T-cell (primary cell): ENCODE measurements around the gene CCR5AS.

Experiments
- ATAC-seq, 4 experiments: fragments of 200-7000 bp in 3 of 4; fragments of 150-1000 bp in 1 of 4; cut with Tn5 transposase; replicated peaks in 1 of 4; 1 replicate in 3 of 4; 2 replicates in 1 of 4; pipeline ENCODE4 v1.10.0; 2021; ENCODE audit warnings: moderate library complexity in 3 of 4, mild to moderate bottlenecking in 2 of 4, moderate number of reproducible peaks in 1 of 4
- CTCF ChIA-PET, 2 donors: fragments of 300-600 bp; sonication (Branson Sonifier 250); formaldehyde crosslinking; loops; one replicate each; lab custom pipeline; 2022; ENCODE audit warnings: antibody characterized with exemption in 2 of 2; lab: Charles Lee
- POLR2A ChIA-PET, 2 donors: fragments of 300-600 bp; sonication (Branson Sonifier 250); formaldehyde crosslinking; loops; one replicate each; lab custom pipeline; 2022; ENCODE audit warnings: antibody characterized with exemption in 2 of 2; lab: Charles Lee
- DNase-seq, 35 experiments: peaks; one replicate each; pipeline versions ENCODE4 v3.0.0 to v3.0.0-alpha.2; 2013 to 2023
- H3K27ac ChIP-seq: one replicate; pipeline ENCODE4 v1.5.1; 2013; ENCODE audit warnings: low read length
- H3K27me3 ChIP-seq, 2 experiments: replicated peaks in 1 of 2; 1 replicate in 1 of 2; 2 replicates in 1 of 2; pipeline versions ENCODE4 v1.6.1 to v1.7.0; 2013; ENCODE audit warnings: low read length in 1 of 2, mixed read lengths in 1 of 2; ENCODE audit not compliant: control insufficient read depth in 2 of 2, insufficient read depth in 2 of 2; ENCODE audit errors: extremely low read depth in 1 of 2
- H3K36me3 ChIP-seq, 2 donors: 1 replicate in 1 of 2; 2 replicates in 1 of 2; pipeline versions ENCODE4 v1.6.1 to v1.7.0; 2013; ENCODE audit warnings: low read length in 1 of 2; ENCODE audit not compliant: control insufficient read depth in 2 of 2, insufficient read depth in 1 of 2; ENCODE audit errors: extremely low read depth in 1 of 2
- H3K4me1 ChIP-seq, 2 experiments: 1 replicate in 1 of 2; 2 replicates in 1 of 2; pipeline versions ENCODE4 v1.6.1 to v1.7.0; 2013; ENCODE audit warnings: low read length in 2 of 2, mixed read lengths in 1 of 2; ENCODE audit not compliant: insufficient read depth in 2 of 2, control insufficient read depth in 1 of 2; ENCODE audit errors: extremely low read depth in 1 of 2
- H3K4me3 ChIP-seq, 2 donors: 1 replicate in 1 of 2; 2 replicates in 1 of 2; pipeline versions ENCODE4 v1.5.1 to v1.7.0; 2013; ENCODE audit warnings: mild to moderate bottlenecking in 2 of 2, low read length in 1 of 2, moderate library complexity in 1 of 2; ENCODE audit not compliant: control insufficient read depth in 1 of 2; ENCODE audit errors: extremely low read depth in 1 of 2
- H3K9me3 ChIP-seq: 2 replicates; pipeline ENCODE4 v1.7.0; 2013
- H3K27ac Mint-ChIP-seq, 2 donors: one replicate each; pipeline ENCODE4 v1.8.0; 2020 to 2021; ENCODE audit warnings: mild to moderate bottlenecking in 2 of 2, mixed read lengths in 2 of 2
- H3K27me3 Mint-ChIP-seq, 2 donors: one replicate each; pipeline ENCODE4 v1.8.0; 2021 to 2022; ENCODE audit warnings: mixed read lengths in 2 of 2
- H3K36me3 Mint-ChIP-seq: one replicate; pipeline ENCODE4 v1.8.0; 2021; ENCODE audit warnings: mixed read lengths
- H3K4me1 Mint-ChIP-seq, 3 donors: one replicate each; pipeline ENCODE4 v1.8.0; 2020 to 2022; ENCODE audit warnings: mixed read lengths in 3 of 3, mild to moderate bottlenecking in 1 of 3
- H3K4me3 Mint-ChIP-seq, 3 donors: one replicate each; pipeline ENCODE4 v1.8.0; 2020 to 2022; ENCODE audit warnings: mild to moderate bottlenecking in 3 of 3, mixed read lengths in 3 of 3, moderate library complexity in 3 of 3
- H3K9me3 Mint-ChIP-seq, 3 donors: one replicate each; pipeline ENCODE4 v1.8.0; 2020 to 2022; ENCODE audit warnings: mixed read lengths in 3 of 3
- WGBS: methylation state at CpG from one replicate; pipeline ENCODE4 v1.1.5; 2013; ENCODE audit warnings: missing lambda C conversion rate; ENCODE audit not compliant: insufficient coverage; 5-methylcytosine and 5-hydroxymethylcytosine counted together

Gene CCR5AS

DNA sequence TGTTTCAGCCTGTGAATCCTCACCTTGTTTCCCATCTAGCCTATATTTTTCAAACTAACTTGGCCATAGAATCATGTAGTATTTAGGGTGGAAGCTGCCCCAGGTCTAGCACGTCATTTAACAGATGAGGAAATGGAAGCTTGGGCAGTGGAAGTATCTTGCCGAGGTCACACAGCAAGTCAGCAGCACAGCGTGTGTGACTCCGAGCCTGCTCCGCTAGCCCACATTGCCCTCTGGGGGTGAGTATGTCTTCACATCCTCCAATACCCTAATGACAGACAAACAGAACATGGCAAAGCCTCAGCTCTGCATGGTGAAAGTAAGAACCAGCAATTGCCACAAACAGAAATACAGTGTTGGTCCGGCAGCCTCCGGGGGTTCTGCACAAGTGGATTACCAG lies 38.3 kb downstream of the CCR5AS start:
- peaks cover 34 to 69% (median 50%) of the 10 kb centered on the region in 3 donors for H3K4me1 Mint-ChIP-seq
- ATAC-seq = peak; percentile 77 to 84 (median 82)

DNA sequence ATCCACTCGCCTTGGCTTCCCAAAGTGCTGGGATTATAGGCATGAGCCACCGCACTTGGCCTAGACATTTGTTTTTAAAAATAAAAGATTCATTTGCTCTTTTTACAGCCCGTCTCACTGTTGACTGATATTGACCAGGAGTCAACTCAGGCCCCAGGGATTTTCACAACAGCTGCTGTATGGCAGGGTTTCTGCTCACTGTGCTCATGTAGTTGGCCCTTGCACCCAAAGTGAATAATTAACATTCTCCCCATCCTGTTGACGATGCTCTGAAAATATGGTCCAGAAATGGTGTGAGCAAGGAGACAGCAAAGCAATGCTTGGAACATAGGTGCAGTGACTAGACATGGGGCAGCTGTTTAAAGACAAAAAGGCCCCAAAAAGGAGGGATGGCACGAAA lies 39.1 kb downstream of the CCR5AS start:
- no peak for DNase-seq
- peak overlapping the region; percentile 23 to 84 for H3K27ac Mint-ChIP-seq
- POLR2A ChIA-PET = no interaction called here
- no peak overlapping the region for H3K4me3 Mint-ChIP-seq
- H3K36me3 ChIP-seq = no peaks in the 10 kb centered on the region
- WGBS = 100% methylated on average over 3 of the region's 5 CpGs
- no peak overlapping the region for H3K4me3 ChIP-seq
- no peak for ATAC-seq
- H3K27me3 ChIP-seq = no peaks in the 10 kb centered on the region
- H3K9me3 Mint-ChIP-seq = no peaks in the 10 kb centered on the region
- H3K4me1 ChIP-seq = peaks cover 18 to 43% of the 10 kb centered on the region in 2 experiments
- CTCF ChIA-PET = interaction anchor here (0.7 to 7.2 kb wide), 14 partner anchors 8 to 425 kb away, joined by 3 to 139 read pairs (median 9); partner anchors contain the start of genes CCR2 (in 1 of the 2) and CXCR6 (in 1 of the 2)
- no peaks in the 10 kb centered on the region for H3K36me3 Mint-ChIP-seq
- peak overlapping the region; percentile 74 for H3K27ac ChIP-seq
- peaks cover 34 to 63% (median 43%) of the 10 kb centered on the region in 3 donors for H3K4me1 Mint-ChIP-seq
- no peaks in the 10 kb centered on the region for H3K9me3 ChIP-seq
- H3K27me3 Mint-ChIP-seq = no peaks in the 10 kb centered on the region

More for the DNA sequence above, 38.3 kb downstream of the CCR5AS start:
- H3K9me3 Mint-ChIP-seq = no peaks in the 10 kb centered on the region
- 20% methylated on average over 1 of the region's 7 CpGs for WGBS
- Histone ChIP-seq H3K4me3 (no peak overlapping the region), H3K9me3 (no peaks in the 10 kb centered on the region), H3K27ac (peak overlapping the region; percentile 74), H3K36me3 (no peaks in the 10 kb centered on the region), H3K27me3 (no peaks in the 10 kb centered on the region), H3K4me1 (peaks cover 18 to 51% of the 10 kb centered on the region in 2 experiments)
- POLR2A ChIA-PET = interaction anchor here in 1 of 2 donors (0.7 kb wide), 1 partner anchor 11 kb away, joined by 4 read pairs; no protein-coding TSS in a partner anchor
- peak overlapping the region; percentile 33 to 84 for H3K27ac Mint-ChIP-seq
- CTCF ChIA-PET = interaction anchor here (0.6 to 7.2 kb wide), 24 partner anchors 9 to 487 kb away, joined by 3 to 139 read pairs (median 6); partner anchors contain the start of genes CCR1 (in 1 of the 2), CCR2 (in 1 of the 2), CCR5AS (in 1 of the 2) and CCRL2 (in 1 of the 2)
- H3K27me3 Mint-ChIP-seq = no peaks in the 10 kb centered on the region
- peak overlapping the region; percentile 8 to 28 (median 18) for H3K4me3 Mint-ChIP-seq
- H3K36me3 Mint-ChIP-seq = no peaks in the 10 kb centered on the region
- DNase-seq = peak; percentile 33 to 83 (median 57)

- ChIA-PET POLR2A (no interaction called here), CTCF (no interaction called here)
- Mint-ChIP-seq H3K36me3 (no peaks in the 10 kb centered on the region), H3K27ac (no peak overlapping the region), H3K27me3 (no peaks in the 10 kb centered on the region), H3K4me3 (no peak overlapping the region), H3K9me3 (no peaks in the 10 kb centered on the region), H3K4me1 (peaks cover 32 to 60% (median 40%) of the 10 kb centered on the region in 3 donors)
- Histone ChIP-seq H3K9me3 (no peaks in the 10 kb centered on the region), H3K36me3 (no peaks in the 10 kb centered on the region), H3K27me3 (no peaks in the 10 kb centered on the region), H3K4me1 (peaks cover 18 to 59% of the 10 kb centered on the region in 2 experiments), H3K4me3 (no peak overlapping the region), H3K27ac (no peak overlapping the region)
- no peak for ATAC-seq
- DNase-seq = no peak
- no CpG with 5 or more reads among the region's 5 CpGs for WGBS
These were observed 40.9 kb downstream of the CCR5AS start for GRCh38 chr3:46365737-46366524.

GRCh38 chr3:46365041-46365440 lies 41.8 kb downstream of the CCR5AS start:
- Histone ChIP-seq H3K4me1 (peaks cover 10 to 62% of the 10 kb centered on the region in 2 experiments), H3K9me3 (no peaks in the 10 kb centered on the region), H3K27me3 (no peaks in the 10 kb centered on the region), H3K4me3 (no peak overlapping the region), H3K36me3 (no peaks in the 10 kb centered on the region), H3K27ac (no peak overlapping the region)
- no peaks in the 10 kb centered on the region for H3K27me3 Mint-ChIP-seq
- POLR2A ChIA-PET = no interaction called here
- H3K9me3 Mint-ChIP-seq = no peaks in the 10 kb centered on the region
- no peak for ATAC-seq
- peaks cover 23 to 59% (median 39%) of the 10 kb centered on the region in 3 donors for H3K4me1 Mint-ChIP-seq
- no peak for DNase-seq
- H3K27ac Mint-ChIP-seq = no peak overlapping the region
- no CpG with 5 or more reads among the region's 4 CpGs for WGBS
- CTCF ChIA-PET = no interaction called here
- H3K4me3 Mint-ChIP-seq = no peak overlapping the region
- H3K36me3 Mint-ChIP-seq = no peaks in the 10 kb centered on the region

GRCh38 chr3:46361408-46362283 lies 45.2 kb downstream of the CCR5AS start:
- H3K27ac ChIP-seq = peak overlapping the region; percentile 43
- ChIA-PET POLR2A (no interaction called here), CTCF (interaction anchor here in 1 of 2 donors (1.0 kb wide), 1 partner anchor 10 kb away, joined by 4 read pairs; the partner anchor contains the start of gene CCR5)
- no peaks in the 10 kb centered on the region for H3K9me3 Mint-ChIP-seq
- peaks cover 0 to 42% of the 10 kb centered on the region in 2 experiments for H3K4me1 ChIP-seq
- H3K36me3 ChIP-seq = no peaks in the 10 kb centered on the region
- no peak overlapping the region for H3K4me3 ChIP-seq
- ATAC-seq (peak in 2 of 4 experiments; percentile 33 to 34), DNase-seq (no peak)
- no peaks in the 10 kb centered on the region for H3K27me3 ChIP-seq
- WGBS = 81% methylated on average over 2 of the region's 8 CpGs
- H3K4me1 Mint-ChIP-seq = peaks cover 0 to 62% (median 33%) of the 10 kb centered on the region in 3 donors
- no peaks in the 10 kb centered on the region for H3K36me3 Mint-ChIP-seq
- no peaks in the 10 kb centered on the region for H3K9me3 ChIP-seq
- H3K4me3 Mint-ChIP-seq = no peak overlapping the region
- H3K27ac Mint-ChIP-seq = peak overlapping the region; percentile 75 to 80
- no peaks in the 10 kb centered on the region for H3K27me3 Mint-ChIP-seq

DNA sequence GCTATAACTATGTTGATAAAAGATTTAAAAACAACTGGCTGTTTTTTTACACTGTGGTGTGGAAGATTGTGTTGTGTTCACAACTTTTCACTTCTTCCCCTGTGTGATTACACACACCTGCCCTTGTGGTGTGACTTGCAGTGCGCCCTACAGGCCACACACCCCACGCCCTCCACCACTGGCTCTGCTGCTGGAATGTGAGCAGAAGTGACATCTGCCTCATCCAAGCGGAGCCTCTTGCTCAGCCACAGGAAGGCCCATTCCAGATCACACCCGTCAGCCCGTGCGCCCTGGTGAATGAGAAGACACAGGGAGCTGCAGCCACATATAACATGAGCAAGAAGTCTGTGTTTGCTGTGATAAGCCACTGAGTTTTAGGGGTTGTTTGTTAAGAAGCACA lies 46.0 kb downstream of the CCR5AS start:
- DNase-seq = peak in 1 of 35 experiments; percentile 12
- 30% methylated on average over 2 of the region's 6 CpGs for WGBS
- H3K4me3 ChIP-seq = no peak overlapping the region
- no peaks in the 10 kb centered on the region for H3K27me3 ChIP-seq
- no peaks in the 10 kb centered on the region for H3K9me3 Mint-ChIP-seq
- H3K36me3 ChIP-seq = no peaks in the 10 kb centered on the region
- H3K27ac Mint-ChIP-seq = peak overlapping the region; percentile 75 to 80
- CTCF ChIA-PET = interaction anchor here in 1 of 2 donors (1.0 to 1.9 kb wide), 2 partner anchors 9 to 10 kb away, joined by 4 to 14 read pairs; partner anchors contain the start of gene CCR5
- peaks cover 0 to 4% of the 10 kb centered on the region in 2 donors for H3K27me3 Mint-ChIP-seq
- peaks cover 0 to 34% of the 10 kb centered on the region in 2 experiments for H3K4me1 ChIP-seq
- POLR2A ChIA-PET = no interaction called here
- H3K4me3 Mint-ChIP-seq = no peak overlapping the region
- H3K36me3 Mint-ChIP-seq = no peaks in the 10 kb centered on the region
- no peaks in the 10 kb centered on the region for H3K9me3 ChIP-seq
- peak in 2 of 4 experiments; percentile 20 to 45 for ATAC-seq
- H3K27ac ChIP-seq = peak overlapping the region; percentile 43
- peaks cover 0 to 61% (median 36%) of the 10 kb centered on the region in 3 donors for H3K4me1 Mint-ChIP-seq
